ENCODE measurements around the gene RGS5.
A peak's percentile ranks its signal among the peaks of the same experiment; 100 is the strongest.
"Not testable (repeated sequence)": the region's sequence is repeated elsewhere in the genome, so short reads cannot be mapped to it uniquely, and the experiment has no call there.

Gene RGS5
- total RNA-seq = 0.12 to 2.8 (median 0.48) reads per million in 17 experiments

- DNase-seq = no peak
Measured at GRCh38 chr1:163202833-163203451, at the start of gene RGS5. Gene RGS5 (minus strand): TSS chr1:163202916. CDS start chr1:163202835, 81 bp downstream.

- no peak for DNase-seq
Measured at GRCh38 chr1:163250382-163250974, 47.8 kb upstream of the RGS5 start.

- DNase-seq = no peak
Measured at GRCh38 chr1:163248064-163248463, 45.3 kb upstream of the RGS5 start.

GRCh38 chr1:163244648-163245047 is 41.9 kb upstream of the RGS5 start:
- not testable (repeated sequence) for DNase-seq

GRCh38 chr1:163241746-163242145 is 39.0 kb upstream of the RGS5 start:
- no peak for DNase-seq

GRCh38 chr1:163240705-163241104 is 38.0 kb upstream of the RGS5 start:
- DNase-seq = no peak

GRCh38 chr1:163233643-163234042 is 30.9 kb upstream of the RGS5 start:
- not testable (repeated sequence) for DNase-seq

GRCh38 chr1:163231385-163231784 is 28.7 kb upstream of the RGS5 start:
- DNase-seq = no peak

- DNase-seq = no peak
Measured at GRCh38 chr1:163230827-163231226, 28.1 kb upstream of the RGS5 start.

GRCh38 chr1:163228271-163228670 is 25.6 kb upstream of the RGS5 start:
- not testable (repeated sequence) for DNase-seq

GRCh38 chr1:163227126-163227525 is 24.4 kb upstream of the RGS5 start:
- no peak for DNase-seq

GRCh38 chr1:163213626-163214025 is 10.9 kb upstream of the RGS5 start:
- DNase-seq = no peak

- no peak for DNase-seq
Measured at GRCh38 chr1:163211667-163212066, 9.0 kb upstream of the RGS5 start.

- DNase-seq = no peak
Measured at GRCh38 chr1:163205513-163205912, 2.8 kb upstream of the RGS5 start.

- DNase-seq = no peak
Measured at GRCh38 chr1:163203561-163203960, 845 bp upstream of the RGS5 start.

- no peak for DNase-seq
Measured at GRCh38 chr1:163201906-163202305, 810 bp downstream of the RGS5 start.

- DNase-seq = no peak
Measured at GRCh38 chr1:163197022-163197421, 5.7 kb downstream of the RGS5 start.

GRCh38 chr1:163196449-163196787 is 6.3 kb downstream of the RGS5 start:
- no peak for DNase-seq

GRCh38 chr1:163195728-163196448 is 6.8 kb downstream of the RGS5 start:
- DNase-seq = peak in 2 of 4 experiments; percentile 2 to 9

- DNase-seq = no peak
Measured at GRCh38 chr1:163191301-163191700, 11.4 kb downstream of the RGS5 start.

- no peak for DNase-seq
Measured at GRCh38 chr1:163188947-163189346, 13.8 kb downstream of the RGS5 start.

GRCh38 chr1:163187849-163188248 is 14.9 kb downstream of the RGS5 start:
- no peak for DNase-seq

- DNase-seq = no peak
Measured at GRCh38 chr1:163186862-163187261, 15.9 kb downstream of the RGS5 start.

- DNase-seq = no peak
Measured at GRCh38 chr1:163182330-163182949, 20.3 kb downstream of the RGS5 start.
